GM18858 (cell line): ENCODE results near the gene PCSK6.
"Not testable (repeated sequence)": the region's sequence is repeated elsewhere in the genome, so short reads cannot be mapped to it uniquely, and the experiment has no call there.

Experiments used
- ATAC-seq: cut with Tn5 transposase; IDR thresholded peaks from one replicate; pipeline ENCODE4 v1.9.1; 2021; ENCODE audit not compliant: unreplicated experiment

The PCSK6 gene

DNA sequence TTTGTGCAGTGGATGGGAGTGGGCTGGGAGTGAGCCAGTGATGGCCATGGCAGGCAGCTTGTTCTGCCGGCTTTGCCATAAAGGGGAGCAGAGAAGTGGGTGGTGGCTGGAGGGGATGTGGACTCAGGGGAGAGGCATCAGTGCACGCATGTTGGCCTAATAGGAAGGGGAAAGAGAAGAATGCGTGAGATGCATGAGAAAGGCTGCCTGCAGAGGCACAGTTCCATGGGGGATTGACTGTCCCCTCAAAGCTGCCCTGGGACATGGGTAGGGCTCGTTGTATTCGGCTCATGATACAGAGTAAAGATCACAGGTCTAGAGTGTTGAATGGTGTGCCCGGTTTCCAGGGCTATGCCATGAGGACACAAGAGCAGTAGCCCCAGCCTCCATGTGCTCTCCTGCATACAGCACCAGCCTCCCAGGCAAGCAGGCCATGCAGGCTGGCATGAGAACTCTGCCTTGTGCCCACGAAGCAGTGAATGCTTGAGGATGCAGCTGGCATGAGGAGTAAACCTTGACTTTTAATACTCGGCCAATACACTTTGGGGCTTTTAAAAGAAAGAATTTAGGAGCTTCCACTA is 126.4 kb downstream of the PCSK6 start:
- no peak for ATAC-seq

DNA sequence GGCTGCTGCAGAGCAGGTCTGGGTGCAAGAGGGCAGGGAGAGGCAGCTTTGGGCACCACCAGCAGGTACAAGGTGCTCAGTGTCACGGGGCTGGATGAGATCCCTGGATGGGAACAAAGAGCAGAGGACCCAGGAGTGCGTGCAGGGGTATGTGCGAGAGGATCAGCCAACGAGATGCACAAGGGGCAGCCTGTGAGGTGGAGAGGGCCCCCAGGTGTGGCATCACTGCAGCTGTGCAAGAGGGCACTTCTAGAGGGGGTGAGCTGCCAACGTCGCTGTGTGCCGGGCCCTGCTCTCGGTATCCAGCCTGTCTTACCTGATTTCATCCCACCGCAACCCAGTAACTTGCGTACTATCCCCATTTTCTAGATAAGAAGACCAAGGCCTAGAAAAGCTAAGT is 127.1 kb downstream of the PCSK6 start:
- no peak for ATAC-seq

DNA sequence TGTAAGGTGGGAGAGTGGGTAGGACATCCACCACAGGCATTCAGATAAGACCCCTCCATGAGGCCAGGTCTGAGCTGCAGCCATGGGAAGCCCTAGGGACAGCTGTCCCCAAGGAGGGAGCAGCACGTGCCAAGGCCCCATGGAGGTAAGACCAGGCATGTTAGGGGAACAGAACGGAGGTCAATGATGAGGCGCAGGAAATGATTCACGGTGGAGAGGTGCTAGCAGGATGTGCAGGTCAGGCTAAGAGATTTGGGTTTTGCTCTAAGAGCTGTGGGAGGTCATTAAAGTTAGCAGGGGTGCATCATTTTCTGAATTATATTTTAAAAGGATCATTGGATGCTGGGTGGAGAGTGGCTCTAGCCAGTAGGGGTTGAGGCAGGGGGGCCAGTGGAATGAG is 128.1 kb downstream of the PCSK6 start:
- ATAC-seq = no peak

DNA sequence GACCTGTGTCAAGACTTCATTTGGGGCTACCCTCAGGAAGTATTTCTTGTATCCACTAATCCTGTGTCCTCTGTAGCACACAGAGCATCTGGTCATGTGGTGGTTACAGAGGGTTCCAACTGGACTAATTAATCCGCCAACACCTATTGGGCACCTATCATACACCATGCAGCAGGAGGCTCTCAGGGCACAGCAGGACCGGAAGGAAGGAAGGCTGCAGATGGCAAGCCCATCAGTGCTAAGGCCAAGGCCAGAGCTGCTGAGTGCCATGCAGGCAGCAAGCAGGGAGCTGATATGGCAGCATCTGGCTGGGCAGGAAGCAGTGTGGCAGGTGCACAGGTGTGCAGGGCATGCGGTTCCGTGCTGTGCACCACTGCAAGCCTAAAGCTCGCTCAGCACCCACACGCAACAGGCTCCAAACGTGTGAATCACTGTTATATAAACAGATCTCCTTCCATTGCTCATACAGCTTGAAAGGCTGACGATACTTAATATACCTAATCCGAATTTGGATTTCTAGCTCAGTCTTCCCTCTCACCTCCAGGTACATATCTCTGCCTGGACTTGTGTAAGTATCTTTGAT is 130.1 kb downstream of the PCSK6 start:
- ATAC-seq = no peak

DNA sequence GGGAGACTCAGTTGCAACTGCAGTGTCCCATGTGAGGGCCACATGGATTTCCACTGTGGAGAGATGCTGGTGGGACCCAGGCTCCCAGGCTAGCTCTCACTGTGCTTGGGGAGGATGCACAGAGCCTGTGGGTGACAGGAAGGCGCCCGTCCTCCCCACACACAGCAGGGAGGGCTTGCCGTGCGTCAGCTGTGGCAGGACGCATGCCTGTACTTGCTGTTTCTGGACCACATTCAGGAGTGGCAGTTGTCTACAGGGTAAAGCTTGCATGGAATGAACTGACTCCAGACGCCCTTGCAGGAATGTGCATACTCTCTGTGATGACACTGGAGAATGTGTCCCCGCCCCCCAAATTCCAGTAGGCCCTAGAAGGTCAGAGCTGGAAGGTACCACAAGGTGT is 130.6 kb downstream of the PCSK6 start:
- ATAC-seq = no peak

DNA sequence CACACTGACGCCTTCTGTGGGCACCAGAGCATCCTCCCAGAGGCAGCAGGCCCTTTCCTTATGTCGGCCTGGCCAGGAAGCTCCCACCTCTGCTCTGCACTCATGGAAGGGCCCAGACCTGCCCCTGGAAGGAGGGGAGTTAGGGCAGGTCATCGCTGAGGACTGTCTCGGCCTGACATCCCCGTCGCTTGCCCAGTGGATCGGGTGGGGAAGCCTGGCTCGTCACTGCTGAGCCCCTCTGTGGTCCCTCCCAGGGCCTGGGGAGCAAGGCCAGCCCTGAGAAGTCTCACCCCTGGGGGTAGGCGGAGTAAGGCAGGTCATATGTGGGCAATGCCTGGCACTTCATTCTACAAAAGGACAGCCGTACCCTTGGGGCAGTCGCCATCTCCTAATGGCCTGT is 131.6 kb downstream of the PCSK6 start:
- ATAC-seq = no peak

DNA sequence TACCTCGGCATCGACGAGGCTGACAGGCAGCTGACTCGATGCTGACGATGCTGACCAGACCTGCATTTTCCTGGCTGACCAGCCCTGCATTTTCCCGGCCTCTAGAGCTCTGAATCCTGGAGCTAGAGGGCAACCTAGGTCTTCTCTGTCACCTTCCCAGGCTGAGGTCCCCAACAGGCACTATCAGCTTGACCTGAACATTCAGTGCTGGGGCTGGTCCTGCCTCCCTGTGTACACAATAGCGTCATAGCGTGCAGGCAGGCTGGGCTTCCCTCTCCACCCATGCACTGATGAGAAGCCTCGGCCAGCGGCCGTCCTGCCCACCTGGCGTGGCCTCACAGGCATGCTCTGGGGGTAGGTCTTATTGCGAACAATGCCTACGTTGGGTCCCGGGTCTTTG is 132.2 kb downstream of the PCSK6 start:
- no peak for ATAC-seq

DNA sequence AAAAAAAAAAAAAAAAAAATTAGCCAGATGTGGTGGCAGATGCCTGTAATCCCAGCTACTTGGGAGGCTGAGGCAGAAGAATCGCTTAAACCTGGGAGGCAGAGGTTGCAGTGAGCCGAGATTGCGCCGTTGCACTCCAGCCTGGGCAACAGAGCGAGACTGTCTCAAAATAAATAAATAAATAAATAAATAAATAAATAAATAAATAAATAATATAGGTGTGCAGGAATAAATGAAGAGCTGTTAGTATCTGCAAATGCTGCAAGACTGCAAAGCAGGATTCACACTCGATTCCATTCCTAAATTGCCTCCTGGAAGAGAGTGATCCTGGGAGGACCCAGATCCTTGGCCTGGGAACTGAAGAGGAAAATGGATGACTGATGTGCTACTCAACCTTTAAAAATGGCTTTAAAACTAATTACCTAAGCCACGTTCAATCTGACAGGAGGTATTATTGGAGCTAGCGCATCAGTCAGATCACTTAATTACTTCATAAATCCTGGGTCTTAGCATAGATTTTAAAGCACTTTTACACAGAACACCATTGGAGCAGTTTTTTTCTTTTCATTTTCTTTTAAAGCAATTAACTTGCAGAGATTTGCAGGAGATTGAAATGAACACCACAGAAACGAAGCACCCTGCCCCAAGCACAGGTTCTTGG is 132.9 kb downstream of the PCSK6 start:
- ATAC-seq = not testable (repeated sequence)

DNA sequence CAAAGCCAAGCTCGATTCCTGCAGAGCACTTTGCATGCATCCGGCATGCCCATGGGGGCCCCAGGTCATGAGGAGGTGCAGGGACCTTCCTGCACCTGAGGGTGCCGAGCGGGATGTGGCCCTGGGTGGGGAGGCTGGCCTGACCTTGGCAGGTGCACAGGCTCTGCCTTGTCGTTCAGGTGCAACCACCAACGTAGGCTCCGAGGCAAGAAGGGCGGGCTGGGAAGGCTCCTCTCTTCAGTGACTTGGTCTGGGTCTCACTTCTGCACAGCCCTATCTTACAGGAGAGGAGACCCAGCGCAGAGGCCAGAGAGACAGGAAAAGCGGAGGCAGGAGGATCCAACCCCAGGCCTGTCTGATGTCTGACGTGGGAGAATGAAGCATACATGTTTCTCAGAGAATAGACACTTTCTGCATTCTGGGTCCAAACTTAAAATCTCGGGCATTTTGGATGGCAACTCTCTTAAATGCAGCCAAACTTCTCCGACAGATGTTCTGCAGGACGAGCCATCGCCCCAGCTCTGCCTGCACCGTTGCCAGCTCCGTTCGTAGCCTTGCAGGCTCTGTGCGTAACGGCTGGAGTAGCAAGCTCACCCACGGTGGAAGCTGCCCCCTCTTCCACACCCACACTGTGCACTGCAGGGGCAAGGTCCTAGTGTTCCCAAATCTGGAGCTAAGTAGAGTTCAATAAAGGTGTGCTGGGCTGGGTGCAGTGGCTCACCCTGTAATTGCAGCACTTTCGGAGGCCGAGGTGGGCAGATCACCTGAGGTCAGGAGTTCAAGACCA is 133.6 kb downstream of the PCSK6 start:
- ATAC-seq = no peak

DNA sequence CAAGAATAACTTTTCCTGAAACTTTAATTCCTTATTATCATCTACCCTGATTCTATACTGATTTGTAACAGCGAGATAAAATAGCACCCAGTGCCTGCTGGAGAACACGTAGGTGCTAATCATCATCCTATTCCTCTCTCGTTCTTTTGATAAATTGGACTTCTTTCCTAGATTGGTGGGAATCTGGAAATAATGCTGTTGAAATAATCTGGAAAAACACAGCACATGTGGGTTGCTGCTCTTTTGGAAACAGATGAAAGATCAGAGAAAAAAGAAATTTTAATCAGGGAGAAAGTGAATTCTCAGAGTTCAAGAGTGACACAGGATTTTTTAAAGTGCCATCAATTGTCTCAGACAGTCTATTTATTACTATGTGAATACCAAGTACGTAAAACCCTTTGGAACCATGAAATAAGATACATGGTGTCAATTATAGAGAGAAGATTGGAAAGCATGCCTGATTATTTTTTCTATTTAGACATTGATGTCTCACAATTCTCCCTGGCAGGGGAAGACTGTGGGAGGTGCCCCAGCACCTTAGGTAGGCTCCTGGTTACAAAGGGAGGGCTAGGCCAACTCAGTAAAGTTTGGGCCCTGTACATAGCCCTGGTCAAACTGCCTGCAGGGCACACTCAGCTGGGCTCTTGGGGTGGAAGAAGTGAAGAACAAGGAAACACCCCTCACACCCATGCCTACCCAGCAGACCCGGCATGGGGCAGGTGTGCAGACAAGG is 134.4 kb downstream of the PCSK6 start:
- ATAC-seq = no peak

DNA sequence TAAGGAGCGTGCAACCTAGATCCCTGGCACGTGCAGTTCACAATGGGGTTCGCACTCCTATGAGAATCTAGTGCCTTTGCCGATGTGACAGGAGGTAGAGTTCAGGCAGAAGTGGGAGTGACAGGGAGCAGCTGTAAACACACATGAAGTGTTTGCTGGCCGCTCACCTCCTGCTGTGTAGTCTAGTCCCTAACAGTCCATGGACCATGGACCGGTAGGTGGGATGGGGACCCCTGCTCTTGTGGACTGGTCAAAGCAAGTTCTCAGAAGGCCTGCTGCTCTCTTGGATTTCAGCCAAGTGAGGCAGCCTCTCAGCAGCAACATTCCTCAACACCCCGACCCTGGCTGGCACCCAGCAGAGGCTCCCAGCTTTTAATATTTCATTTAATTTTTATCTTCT is 136.3 kb downstream of the PCSK6 start:
- no peak for ATAC-seq

DNA sequence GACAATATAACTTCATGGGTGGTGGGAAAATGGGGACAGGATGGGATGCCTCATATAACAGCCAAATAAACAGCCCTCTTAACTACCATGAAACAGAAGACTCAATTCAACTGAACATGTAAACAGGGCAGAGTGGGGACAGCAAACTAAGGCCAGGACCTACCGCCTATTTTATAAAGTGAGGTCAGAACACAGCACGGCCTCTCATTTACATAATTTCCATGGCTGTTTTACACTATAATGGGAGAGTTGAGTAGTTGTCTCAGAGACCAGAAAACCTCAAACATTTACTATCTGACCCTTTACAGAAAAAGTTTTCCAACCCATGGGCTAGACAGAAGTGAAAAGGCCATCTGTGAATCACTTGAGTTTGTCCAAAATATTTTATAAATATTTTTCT is 137.8 kb downstream of the PCSK6 start:
- ATAC-seq = no peak

DNA sequence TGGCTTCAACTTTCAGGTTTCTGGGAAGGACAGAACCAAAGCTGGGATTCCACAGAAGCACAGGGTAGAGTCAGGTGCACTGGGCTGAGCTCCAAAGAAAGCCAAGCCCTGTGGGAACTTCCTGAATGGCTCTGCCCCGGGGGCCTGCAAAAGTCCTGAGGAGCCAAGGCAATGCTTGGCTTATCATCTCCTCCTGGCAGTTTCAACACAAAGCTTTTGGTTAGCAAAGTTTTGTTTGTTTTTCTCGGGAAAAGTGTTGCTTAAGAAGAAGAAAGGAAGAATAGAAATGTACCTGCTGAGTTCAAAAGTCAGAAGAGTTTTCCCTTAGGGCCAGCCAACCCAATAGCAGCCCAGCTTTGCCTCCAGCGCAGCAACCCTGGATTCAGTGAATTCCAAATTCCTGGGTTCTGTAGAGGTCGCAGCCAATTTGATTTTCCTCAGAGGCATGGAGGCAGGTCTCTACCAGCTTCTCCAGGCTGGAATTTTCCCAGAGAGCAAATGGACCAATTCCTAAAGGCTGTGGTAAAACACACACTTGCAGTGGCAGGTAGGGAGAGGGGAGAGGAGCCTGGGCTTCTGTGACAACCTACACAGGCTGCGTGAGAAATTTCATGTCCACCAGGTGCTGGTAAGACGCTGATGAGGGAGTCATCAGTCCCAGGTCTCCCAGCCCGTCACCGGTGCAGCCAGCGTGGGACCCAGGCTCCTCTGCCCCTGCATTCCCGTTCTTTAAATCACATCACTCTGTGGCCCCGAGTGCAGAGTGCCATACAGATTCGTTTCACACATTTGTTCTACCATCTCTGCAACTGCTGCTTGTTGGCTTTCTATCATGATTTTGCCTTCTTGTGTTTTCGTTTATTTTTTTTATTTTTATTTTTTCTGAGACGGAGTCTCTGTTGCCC is 140.2 kb downstream of the PCSK6 start:
- ATAC-seq = no peak

DNA sequence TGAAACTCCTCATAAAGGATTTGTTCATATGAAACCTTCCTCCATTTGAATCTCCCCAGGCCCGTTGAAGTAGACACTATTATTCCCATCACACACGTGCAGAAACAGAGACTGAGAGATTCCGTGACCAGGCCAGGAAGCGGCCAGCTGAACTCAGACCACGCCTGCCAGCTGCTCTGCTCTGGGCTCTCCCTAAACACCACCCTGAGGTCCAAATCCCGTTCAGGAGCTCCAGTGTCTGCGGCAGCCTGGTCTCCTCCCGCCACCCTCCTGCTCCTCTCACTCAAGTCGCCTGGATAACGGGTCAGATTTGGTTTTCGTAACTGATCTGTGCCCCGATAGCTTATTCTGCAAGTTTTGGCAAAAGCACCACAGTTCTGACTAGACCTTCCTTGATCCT is 140.9 kb downstream of the PCSK6 start:
- no peak for ATAC-seq

DNA sequence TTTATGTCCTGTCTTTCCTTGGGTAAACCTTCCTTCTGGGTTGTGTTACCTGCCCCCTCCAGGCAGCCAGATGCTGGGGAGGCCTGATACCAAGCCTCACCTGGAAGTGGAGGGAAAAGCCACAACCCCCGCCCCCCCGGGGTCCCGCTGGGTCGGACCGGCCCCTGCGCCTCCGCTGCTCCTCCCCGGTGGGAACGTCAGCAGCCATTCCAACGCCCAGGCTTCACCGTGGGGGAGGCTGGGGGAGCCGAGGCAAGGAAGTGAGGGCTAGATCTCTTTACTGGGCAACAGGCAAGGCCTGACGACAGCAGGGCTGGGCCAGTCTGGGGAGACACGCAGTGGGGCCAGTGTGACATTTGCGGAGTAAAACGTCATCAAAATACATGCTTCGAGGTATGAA is 141.5 kb downstream of the PCSK6 start:
- no peak for ATAC-seq

DNA sequence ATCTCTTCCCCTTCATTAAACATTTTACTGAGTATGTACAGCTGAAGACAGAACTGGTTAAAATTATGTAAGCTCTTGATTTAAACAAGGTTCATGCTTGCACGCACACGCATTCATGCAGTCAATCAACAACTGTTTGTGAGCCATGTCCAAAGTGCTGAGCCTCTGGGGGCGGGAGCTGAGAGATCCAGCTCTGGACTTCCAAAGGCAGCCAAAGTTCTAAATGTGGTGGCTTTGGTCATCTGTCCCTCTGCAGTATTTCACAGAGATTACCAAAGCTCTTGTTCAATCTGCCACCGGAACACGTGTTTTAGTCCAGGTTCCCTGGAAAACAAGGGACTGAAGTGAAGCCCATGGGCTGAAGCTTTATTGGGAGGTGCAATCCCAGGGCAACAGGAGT is 142.1 kb downstream of the PCSK6 start:
- ATAC-seq = no peak

DNA sequence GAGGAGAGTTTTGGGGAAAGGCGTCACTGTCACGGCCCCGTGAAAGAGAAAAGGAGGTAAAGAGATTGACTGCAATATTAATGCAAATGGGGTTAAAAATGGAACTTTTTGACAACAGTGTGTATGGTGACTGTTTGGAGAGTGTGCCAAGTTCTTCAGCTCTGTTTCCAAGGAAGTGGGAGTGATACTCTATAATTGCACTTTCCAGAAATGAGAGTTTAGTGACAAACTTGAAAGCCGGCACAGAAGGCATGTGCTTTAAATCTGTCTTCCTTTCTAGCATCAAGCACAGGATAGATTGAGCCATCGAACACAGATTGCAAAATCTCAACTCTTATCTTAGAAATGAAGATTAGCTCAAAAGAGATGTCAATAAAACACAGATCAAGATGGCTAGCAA is 142.6 kb downstream of the PCSK6 start:
- ATAC-seq = no peak

DNA sequence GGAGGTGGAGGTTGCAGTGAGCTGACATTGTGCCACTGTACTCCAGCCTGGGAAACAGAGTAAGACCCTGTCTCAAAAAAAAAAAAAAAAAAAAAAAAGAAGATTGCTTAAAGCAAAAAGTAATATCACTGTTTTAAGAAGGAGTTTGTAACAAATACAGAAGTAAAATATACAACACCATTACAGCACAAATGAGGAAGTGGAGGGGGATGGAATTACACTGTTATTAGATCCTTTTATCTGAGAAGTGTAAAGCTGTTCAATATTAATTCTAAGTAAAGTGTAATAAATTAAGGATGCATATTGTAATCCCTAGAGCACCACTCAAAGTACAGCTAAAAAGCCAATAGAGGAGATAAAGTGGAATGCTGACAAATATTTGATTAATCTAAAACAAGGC is 147.5 kb downstream of the PCSK6 start:
- ATAC-seq = no peak

DNA sequence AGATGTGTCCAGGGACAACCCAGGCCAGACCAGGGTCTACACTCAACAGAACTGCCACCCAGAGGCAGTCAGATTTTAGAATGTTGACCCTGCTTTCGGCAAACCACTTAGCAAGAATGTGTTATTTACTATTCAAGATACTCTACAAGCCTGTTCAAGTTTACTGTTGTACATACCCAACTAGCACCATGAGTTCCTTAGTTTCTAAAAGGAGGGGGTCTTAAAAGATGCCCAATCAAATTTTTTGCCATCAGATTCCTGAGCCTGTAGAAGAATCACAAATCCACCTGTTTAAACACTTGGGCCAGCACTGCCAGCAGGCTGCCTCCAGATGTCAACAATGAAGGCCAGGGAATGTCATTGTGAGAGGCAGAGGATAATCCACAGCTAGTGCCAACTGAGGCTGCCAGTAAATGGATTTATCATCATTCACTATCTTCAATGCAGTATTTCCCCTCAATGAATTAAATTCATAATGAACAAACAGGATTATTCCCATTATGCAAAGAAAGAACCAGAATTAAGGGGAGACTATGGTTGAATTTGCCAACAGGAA is 150.9 kb downstream of the PCSK6 start:
- no peak for ATAC-seq

DNA sequence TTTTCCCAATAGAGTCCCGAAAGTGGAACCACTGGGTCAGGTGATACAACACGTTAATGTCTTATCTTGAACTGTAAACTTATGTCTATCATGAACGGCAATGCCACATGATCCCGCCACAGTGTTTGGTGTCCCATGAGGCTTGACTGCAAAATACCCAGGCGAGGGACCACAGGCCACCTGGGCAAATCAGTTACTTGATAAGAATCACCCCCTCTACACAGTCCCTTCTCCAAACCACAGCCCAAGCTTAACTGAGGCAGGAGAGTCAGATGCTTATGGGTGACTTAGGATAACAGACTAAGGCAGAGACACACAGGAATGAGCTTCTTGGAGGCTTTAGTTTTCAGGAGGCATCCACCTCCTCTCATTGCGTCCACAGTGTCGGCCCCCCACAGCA is 151.5 kb downstream of the PCSK6 start:
- no peak for ATAC-seq
